Measurements from ENCODE around the gene GABRR2.

The GABRR2 gene

GRCh38 chr6:89221971-89222711 lies 93.0 kb downstream of the GABRR2 start (continued):
- TF ChIP-seq ZNF660 (tag by site-specific recombination; IDR thresholded peaks at IDR 0.05) (0 out of 2 replicates have a peak, but pooled peaks have one; percentile 30), ZNF335 (tag by site-specific recombination; conservative IDR thresholded peaks at IDR 0.05) (peak; percentile 12; the same call in 1 of the 2 replicates), ZNF223 (tag by site-specific recombination; IDR thresholded peaks at IDR 0.05) (no peak)

DNA sequence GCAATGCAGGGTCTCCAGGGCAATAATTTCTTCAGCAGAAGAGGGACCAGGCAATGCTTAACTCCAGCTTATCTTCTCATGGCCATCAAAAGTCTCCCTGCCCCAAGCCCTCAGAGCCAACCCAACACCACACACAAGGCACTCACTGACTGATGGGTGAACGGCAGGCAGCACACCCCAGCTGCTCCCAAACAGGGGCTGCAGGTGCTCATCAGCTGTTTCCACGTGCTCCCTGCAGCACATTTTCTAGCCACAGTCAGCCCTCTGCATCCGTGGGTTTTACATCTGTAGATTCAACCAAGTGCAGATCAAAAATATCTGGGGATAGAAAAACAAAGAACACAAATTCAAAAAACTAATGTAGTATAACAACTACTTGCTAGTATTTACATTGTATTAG lies 94.0 kb downstream of the GABRR2 start:
- TF ChIP-seq HOXC10 (CRISPR knock-in tag; IDR thresholded peaks at IDR 0.05), result no peak
- TF ChIP-seq ZSCAN23 (tag by site-specific recombination; IDR thresholded peaks at IDR 0.05), result no peak
- no peak for TF ChIP-seq MEIS1 (CRISPR knock-in tag; IDR thresholded peaks at IDR 0.05; ENCODE audit: borderline replicate concordance)
- TF ChIP-seq ZBTB8A (tag by site-specific recombination; IDR thresholded peaks at IDR 0.05), result no peak
- TF ChIP-seq ZNF670 (tag by site-specific recombination; IDR thresholded peaks at IDR 0.05; ENCODE audit: low read depth), result no peak
- TF ChIP-seq YY2 (tag by site-specific recombination; IDR thresholded peaks at IDR 0.05), result no peak
- TF ChIP-seq ZBTB26 (tag by site-specific recombination; optimal IDR thresholded peaks at IDR 0.05), result no peak
- no peak for TF ChIP-seq ZNF341 (tag by site-specific recombination; IDR thresholded peaks at IDR 0.05; ENCODE audit: low read depth)
- TF ChIP-seq ZNF175 (tag by site-specific recombination; IDR thresholded peaks at IDR 0.05), result no peak
- TF ChIP-seq AEBP2 (tag by site-specific recombination; IDR thresholded peaks at IDR 0.05; ENCODE audit: borderline replicate concordance), result no peak
- TF ChIP-seq, protein P1, sequence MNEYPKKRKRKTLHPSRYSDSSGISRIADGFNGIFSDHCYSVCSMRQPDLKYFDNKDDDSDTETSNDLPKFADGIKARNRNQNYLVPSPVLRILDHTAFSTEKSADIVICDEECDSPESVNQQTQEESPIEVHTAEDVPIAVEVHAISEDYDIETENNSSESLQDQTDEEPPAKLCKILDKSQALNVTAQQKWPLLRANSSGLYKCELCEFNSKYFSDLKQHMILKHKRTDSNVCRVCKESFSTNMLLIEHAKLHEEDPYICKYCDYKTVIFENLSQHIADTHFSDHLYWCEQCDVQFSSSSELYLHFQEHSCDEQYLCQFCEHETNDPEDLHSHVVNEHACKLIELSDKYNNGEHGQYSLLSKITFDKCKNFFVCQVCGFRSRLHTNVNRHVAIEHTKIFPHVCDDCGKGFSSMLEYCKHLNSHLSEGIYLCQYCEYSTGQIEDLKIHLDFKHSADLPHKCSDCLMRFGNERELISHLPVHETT (tag by site-specific recombination; IDR thresholded peaks at IDR 0.05), result no peak
- TF ChIP-seq, protein P2, sequence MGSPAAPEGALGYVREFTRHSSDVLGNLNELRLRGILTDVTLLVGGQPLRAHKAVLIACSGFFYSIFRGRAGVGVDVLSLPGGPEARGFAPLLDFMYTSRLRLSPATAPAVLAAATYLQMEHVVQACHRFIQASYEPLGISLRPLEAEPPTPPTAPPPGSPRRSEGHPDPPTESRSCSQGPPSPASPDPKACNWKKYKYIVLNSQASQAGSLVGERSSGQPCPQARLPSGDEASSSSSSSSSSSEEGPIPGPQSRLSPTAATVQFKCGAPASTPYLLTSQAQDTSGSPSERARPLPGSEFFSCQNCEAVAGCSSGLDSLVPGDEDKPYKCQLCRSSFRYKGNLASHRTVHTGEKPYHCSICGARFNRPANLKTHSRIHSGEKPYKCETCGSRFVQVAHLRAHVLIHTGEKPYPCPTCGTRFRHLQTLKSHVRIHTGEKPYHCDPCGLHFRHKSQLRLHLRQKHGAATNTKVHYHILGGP (tag by site-specific recombination; IDR thresholded peaks at IDR 0.05), result no peak
- TF ChIP-seq, protein P3, sequence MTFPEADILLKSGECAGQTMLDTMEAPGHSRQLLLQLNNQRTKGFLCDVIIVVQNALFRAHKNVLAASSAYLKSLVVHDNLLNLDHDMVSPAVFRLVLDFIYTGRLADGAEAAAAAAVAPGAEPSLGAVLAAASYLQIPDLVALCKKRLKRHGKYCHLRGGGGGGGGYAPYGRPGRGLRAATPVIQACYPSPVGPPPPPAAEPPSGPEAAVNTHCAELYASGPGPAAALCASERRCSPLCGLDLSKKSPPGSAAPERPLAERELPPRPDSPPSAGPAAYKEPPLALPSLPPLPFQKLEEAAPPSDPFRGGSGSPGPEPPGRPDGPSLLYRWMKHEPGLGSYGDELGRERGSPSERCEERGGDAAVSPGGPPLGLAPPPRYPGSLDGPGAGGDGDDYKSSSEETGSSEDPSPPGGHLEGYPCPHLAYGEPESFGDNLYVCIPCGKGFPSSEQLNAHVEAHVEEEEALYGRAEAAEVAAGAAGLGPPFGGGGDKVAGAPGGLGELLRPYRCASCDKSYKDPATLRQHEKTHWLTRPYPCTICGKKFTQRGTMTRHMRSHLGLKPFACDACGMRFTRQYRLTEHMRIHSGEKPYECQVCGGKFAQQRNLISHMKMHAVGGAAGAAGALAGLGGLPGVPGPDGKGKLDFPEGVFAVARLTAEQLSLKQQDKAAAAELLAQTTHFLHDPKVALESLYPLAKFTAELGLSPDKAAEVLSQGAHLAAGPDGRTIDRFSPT (tag by site-specific recombination; IDR thresholded peaks at IDR 0.05), result no peak
- TF ChIP-seq ZNF121 (tag by site-specific recombination; IDR thresholded peaks at IDR 0.05), result no peak
- no peak for TF ChIP-seq ZSCAN16 (tag by site-specific recombination; IDR thresholded peaks at IDR 0.05)
- Histone ChIP-seq H3K4me3 (ENCODE audit: low read depth, low read length) (no peak overlapping the region), H3K9me3 (ENCODE audit: control insufficient read depth, insufficient read depth, low read depth, low read length) (no peaks in the 10 kb centered on the region), H3K36me3 (ENCODE audit: control insufficient read depth in 2 of 2, insufficient read depth in 1 of 2, low read length in 2 of 2) (no peaks in the 10 kb centered on the region), H3K4me1 (ENCODE audit: control insufficient read depth, insufficient read depth, low read length) (peaks cover 6% of the 10 kb centered on the region; the same call in 1 of the 2 replicates), H3K27ac (ENCODE audit: extremely low read depth, low read depth, low read length) (no peak overlapping the region)
- ChIA-PET POLR2A (interaction anchor here (1.3 to 1.9 kb wide), 2 partner anchors 75 to 141 kb away, joined by 3 to 5 read pairs; partner anchors contain the start of genes PM20D2 and PNRC1), CTCF (interaction anchor here (0.7 kb wide), 1 partner anchor 16 kb away, joined by 3 read pairs; no protein-coding TSS in a partner anchor)
